ENCODE data around the gene DAB2. TPM values are rescaled to one million over a fixed set of nuclear protein-coding genes. Genes with fewer than 3 reads are reported as not detected.

The DAB2 gene
- polyA plus RNA-seq, 1 donor (not counting 4 experiments of a cell fraction or from before 2014, with no cell fraction given), result 10.4 TPM

DNA sequence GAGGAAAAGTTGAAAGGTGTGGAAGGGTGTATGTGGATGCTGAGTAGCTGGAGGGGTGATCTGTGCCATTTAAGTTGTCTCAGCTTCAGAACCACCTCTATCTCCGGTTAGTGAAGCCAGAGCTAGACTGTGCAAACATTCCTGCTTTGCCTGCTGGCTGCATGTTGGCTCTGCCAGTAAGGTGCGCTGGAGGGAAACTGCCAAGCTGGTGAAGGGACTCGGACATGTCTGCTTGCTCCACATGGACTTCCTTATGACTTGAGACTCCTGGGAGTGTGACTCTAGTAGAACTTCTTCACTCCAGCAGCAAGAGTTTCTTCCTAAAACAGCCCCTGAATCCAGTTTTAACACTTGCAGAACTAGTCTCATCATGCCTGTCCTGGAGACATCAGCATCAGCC lies 27.9 kb downstream of the DAB2 start:
- peaks cover 1 to 5% of the 10 kb centered on the region in 2 experiments for H3K36me3 ChIP-seq (ENCODE audit: control insufficient read depth in 2 of 2, extremely low read depth in 1 of 2, insufficient read depth in 2 of 2, low read length in 2 of 2)
- TF ChIP-seq EZH2 (IDR thresholded peaks at IDR 0.05; ENCODE audit: low read length), result no peak
- TF ChIP-seq CTCF (optimal IDR thresholded peaks at IDR 0.05 in 1 of 3, IDR thresholded peaks at IDR 0.05 in 1 of 3, conservative IDR thresholded peaks at IDR 0.05 in 1 of 3; ENCODE audit: extremely low read depth in 1 of 3, insufficient read depth in 2 of 3, low read length in 3 of 3), result no peak
- dilution Hi-C loops (cut with MboI; ENCODE audit: extremely low pct_ligation_motif_present, low sequenced_read_pairs), result loop anchor here (25.0 kb wide), 1 partner anchor 140 kb away; no protein-coding TSS in a partner anchor
- FAIRE-seq (no peak), DNase-seq (ENCODE audit: low read depth, low spot score) (no peak)
- H3K9me3 ChIP-seq (ENCODE audit: control insufficient read depth, low read depth, low read length), result no peaks in the 10 kb centered on the region
- H3K4me2 ChIP-seq (ENCODE audit: control insufficient read depth, extremely low read depth, insufficient read depth, low read depth, low read length), result no peak overlapping the region
- no peaks in the 10 kb centered on the region for H4K20me1 ChIP-seq (ENCODE audit: control insufficient read depth, extremely low read depth, insufficient read depth, low read length)
- H3K4me3 ChIP-seq (ENCODE audit: control insufficient read depth in 2 of 3, extremely low read depth in 1 of 3, insufficient read depth in 2 of 3, low read depth in 1 of 3, low read length in 3 of 3), result no peak overlapping the region
- H3K9me1 ChIP-seq (ENCODE audit: control insufficient read depth, extremely low read depth, insufficient read depth, low read length), result no peaks in the 10 kb centered on the region
- no peak overlapping the region for H3K9ac ChIP-seq (ENCODE audit: control insufficient read depth, extremely low read depth, insufficient read depth, low read length)
- H3K4me1 ChIP-seq (ENCODE audit: control insufficient read depth, extremely low read depth, insufficient read depth, low read length), result peaks cover 29% of the 10 kb centered on the region
- no peaks in the 10 kb centered on the region for H3K79me2 ChIP-seq (ENCODE audit: control insufficient read depth, insufficient read depth, low read length)
- H3K27me3 ChIP-seq (ENCODE audit: control insufficient read depth, extremely low read depth, insufficient read depth, low read length), result no peaks in the 10 kb centered on the region
- H2AFZ ChIP-seq (ENCODE audit: control insufficient read depth, low read length), result no peak overlapping the region
- no peak overlapping the region for H3K27ac ChIP-seq (ENCODE audit: control insufficient read depth, insufficient read depth, low read length)

- peak overlapping the region; percentile 14 for H3K4me2 ChIP-seq (ENCODE audit: control insufficient read depth, extremely low read depth, insufficient read depth, low read depth, low read length)
- DNase-seq (ENCODE audit: low read depth, low spot score), result no peak
- dilution Hi-C loops (cut with MboI; ENCODE audit: extremely low pct_ligation_motif_present, low sequenced_read_pairs), result loop anchor here (25.0 kb wide), 1 partner anchor 142 kb away; no protein-coding TSS in a partner anchor
- H3K79me2 ChIP-seq (ENCODE audit: control insufficient read depth, insufficient read depth, low read length), result no peaks in the 10 kb centered on the region
- H3K9me1 ChIP-seq (ENCODE audit: control insufficient read depth, extremely low read depth, insufficient read depth, low read length), result no peaks in the 10 kb centered on the region
- peaks cover 29% of the 10 kb centered on the region for H3K4me1 ChIP-seq (ENCODE audit: control insufficient read depth, extremely low read depth, insufficient read depth, low read length)
- H3K27me3 ChIP-seq (ENCODE audit: control insufficient read depth, extremely low read depth, insufficient read depth, low read length), result no peaks in the 10 kb centered on the region
- H3K4me3 ChIP-seq (ENCODE audit: control insufficient read depth in 2 of 3, extremely low read depth in 1 of 3, insufficient read depth in 2 of 3, low read depth in 1 of 3, low read length in 3 of 3), result no peak overlapping the region
- H4K20me1 ChIP-seq (ENCODE audit: control insufficient read depth, extremely low read depth, insufficient read depth, low read length), result no peaks in the 10 kb centered on the region
- no peak overlapping the region for H3K9ac ChIP-seq (ENCODE audit: control insufficient read depth, extremely low read depth, insufficient read depth, low read length)
- no peak for FAIRE-seq
- H2AFZ ChIP-seq (ENCODE audit: control insufficient read depth, low read length), result no peak overlapping the region
- no peaks in the 10 kb centered on the region for H3K9me3 ChIP-seq (ENCODE audit: control insufficient read depth, low read depth, low read length)
- peaks cover 1 to 5% of the 10 kb centered on the region in 2 experiments for H3K36me3 ChIP-seq (ENCODE audit: control insufficient read depth in 2 of 2, extremely low read depth in 1 of 2, insufficient read depth in 2 of 2, low read length in 2 of 2)
- TF ChIP-seq CTCF (optimal IDR thresholded peaks at IDR 0.05 in 1 of 3, IDR thresholded peaks at IDR 0.05 in 1 of 3, conservative IDR thresholded peaks at IDR 0.05 in 1 of 3; ENCODE audit: extremely low read depth in 1 of 3, insufficient read depth in 2 of 3, low read length in 3 of 3), result no peak
- no peak for TF ChIP-seq EZH2 (IDR thresholded peaks at IDR 0.05; ENCODE audit: low read length)
- peak overlapping the region; percentile 55 for H3K27ac ChIP-seq (ENCODE audit: control insufficient read depth, insufficient read depth, low read length)
Observed at GRCh38 chr5:39395521-39395920, 29.3 kb downstream of the DAB2 start.
